A673 (cell line): ENCODE measurements around the gene LINC00237. TPM values are rescaled to one million over a fixed set of nuclear protein-coding genes. Genes with fewer than 3 reads are reported as not detected.

Source experiments
- BruUV-seq: library from RNA; stranded (reverse); fragments of 400-500 nt; replicated peaks from 2 replicates; lab custom pipeline; 2021; lab: Mats Ljungman, UMichigan
- CTCF ChIA-PET: fragments of 300-600 bp; sonication (Branson Sonifier 250); formaldehyde crosslinking; loops from one replicate; lab custom pipeline; 2022; ENCODE audit warnings: antibody characterized with exemption; lab: Charles Lee
- POLR2A ChIA-PET: fragments of 300-600 bp; sonication (Branson Sonifier 250); formaldehyde crosslinking; loops from one replicate; lab custom pipeline; 2022; ENCODE audit warnings: antibody characterized with exemption; ENCODE audit not compliant: low non-redundant PET; lab: Charles Lee
- DNase-seq: peaks from one replicate; pipeline ENCODE4 v3.0.0-alpha.2; 2015; ENCODE audit warnings: low spot score
- H3K27ac ChIP-seq: fragments of 200-600 bp; sonication (generic); 2 replicates; pipeline ENCODE4 v1.5.1; 2016; ENCODE audit warnings: mixed run types, low read depth, mild to moderate bottlenecking, mixed read lengths, antibody characterized with exemption, low read length; ENCODE audit not compliant: poor library complexity, severe bottlenecking
- H3K27me3 ChIP-seq: fragments of 200-600 bp; sonication (generic); replicated peaks from 2 replicates; pipeline ENCODE4 v1.6.1; 2017; ENCODE audit warnings: mixed run types, low read depth, mild to moderate bottlenecking, mixed read lengths, antibody characterized with exemption, low read length; ENCODE audit not compliant: insufficient read depth, poor library complexity
- H3K36me3 ChIP-seq: fragments of 200-600 bp; sonication (generic); 2 replicates; pipeline ENCODE4 v1.6.1; 2016; ENCODE audit warnings: mixed run types, mild to moderate bottlenecking, mixed read lengths, antibody characterized with exemption, low read length; ENCODE audit not compliant: insufficient read depth, poor library complexity, severe bottlenecking
- H3K4me1 ChIP-seq: fragments of 200-600 bp; sonication (generic); 2 replicates; pipeline ENCODE4 v1.6.1; 2017; ENCODE audit warnings: mixed run types, mild to moderate bottlenecking, mixed read lengths, antibody characterized with exemption, low read length; ENCODE audit not compliant: insufficient read depth, poor library complexity, severe bottlenecking
- H3K4me3 ChIP-seq: fragments of 200-600 bp; sonication (generic); 2 replicates; pipeline ENCODE4 v1.5.1; 2016; ENCODE audit warnings: low read depth, mixed run types, mild to moderate bottlenecking, mixed read lengths, low read length; ENCODE audit not compliant: poor library complexity, severe bottlenecking
- H3K9me3 ChIP-seq: fragments of 200-600 bp; sonication (generic); 2 replicates; pipeline ENCODE4 v1.6.1; 2016; ENCODE audit warnings: mixed run types, low read depth, mild to moderate bottlenecking, mixed read lengths, antibody characterized with exemption, low read length; ENCODE audit not compliant: poor library complexity, severe bottlenecking
- EZH2 ChIP-seq: fragments of 200-600 bp; sonication (generic); IDR thresholded peaks from 2 replicates; pipeline ENCODE4 v1.6.1; 2017; ENCODE audit warnings: borderline replicate concordance, low read depth, mild to moderate bottlenecking, mixed read lengths, antibody characterized with exemption, low read length; ENCODE audit not compliant: poor library complexity, severe bottlenecking
- intact Hi-C: fragments of 100-400 bp; cut with micrococcal nuclease; formaldehyde crosslinking; loops from one replicate; pipeline ENCODE4 v1.10.0; 2022; ENCODE audit not compliant: unreplicated experiment
- total RNA-seq: library from RNA; stranded (reverse); gene quantifications from 2 replicates; pipeline ENCODE4 v1.2.3, GENCODE V29; 2021
- TF ChIP-seq, protein P1 (sequence below): fragments of 300-800, 200-600 bp; sonication (generic); conservative IDR thresholded peaks from 2 replicates; pipeline ENCODE4 v1.5.1; 2017; ENCODE audit warnings: low read depth, mild to moderate bottlenecking, antibody characterized with exemption, low read length, moderate library complexity, mixed read lengths

The LINC00237 gene
- total RNA-seq, 1 experiment from 2014 or later: not detected

DNA sequence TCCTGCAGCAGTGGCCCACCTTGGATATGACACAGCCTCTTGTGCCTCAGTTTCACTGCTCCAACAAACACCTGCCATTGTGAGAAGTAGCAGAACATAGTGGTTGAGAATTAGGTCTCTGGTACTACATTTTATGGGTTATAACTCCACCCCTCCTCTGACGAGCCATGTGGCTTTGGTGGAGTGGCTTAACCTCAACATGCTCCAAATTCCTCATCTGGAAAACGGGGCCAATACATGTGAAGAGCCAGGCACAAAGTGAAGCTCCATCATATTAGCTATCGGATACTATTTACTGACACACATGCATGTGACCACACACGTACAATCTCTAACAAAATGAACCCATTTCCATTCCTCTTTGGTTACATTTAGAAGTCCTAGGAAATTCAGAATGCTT, 11.4 kb upstream of the LINC00237 start:
- peaks cover 27% of the 10 kb centered on the region for H3K27me3 ChIP-seq
- intact Hi-C loops: no loop called here
- H3K27ac ChIP-seq: no peak overlapping the region
- POLR2A ChIA-PET: no interaction called here
- no peaks in the 10 kb centered on the region for H3K36me3 ChIP-seq
- no peaks in the 10 kb centered on the region for H3K9me3 ChIP-seq
- no peak overlapping the region for H3K4me3 ChIP-seq
- CTCF ChIA-PET: no interaction called here
- no peak for TF ChIP-seq EZH2
- TF ChIP-seq, protein P1, sequence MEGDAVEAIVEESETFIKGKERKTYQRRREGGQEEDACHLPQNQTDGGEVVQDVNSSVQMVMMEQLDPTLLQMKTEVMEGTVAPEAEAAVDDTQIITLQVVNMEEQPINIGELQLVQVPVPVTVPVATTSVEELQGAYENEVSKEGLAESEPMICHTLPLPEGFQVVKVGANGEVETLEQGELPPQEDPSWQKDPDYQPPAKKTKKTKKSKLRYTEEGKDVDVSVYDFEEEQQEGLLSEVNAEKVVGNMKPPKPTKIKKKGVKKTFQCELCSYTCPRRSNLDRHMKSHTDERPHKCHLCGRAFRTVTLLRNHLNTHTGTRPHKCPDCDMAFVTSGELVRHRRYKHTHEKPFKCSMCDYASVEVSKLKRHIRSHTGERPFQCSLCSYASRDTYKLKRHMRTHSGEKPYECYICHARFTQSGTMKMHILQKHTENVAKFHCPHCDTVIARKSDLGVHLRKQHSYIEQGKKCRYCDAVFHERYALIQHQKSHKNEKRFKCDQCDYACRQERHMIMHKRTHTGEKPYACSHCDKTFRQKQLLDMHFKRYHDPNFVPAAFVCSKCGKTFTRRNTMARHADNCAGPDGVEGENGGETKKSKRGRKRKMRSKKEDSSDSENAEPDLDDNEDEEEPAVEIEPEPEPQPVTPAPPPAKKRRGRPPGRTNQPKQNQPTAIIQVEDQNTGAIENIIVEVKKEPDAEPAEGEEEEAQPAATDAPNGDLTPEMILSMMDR: no peak
- no peaks in the 10 kb centered on the region for H3K4me1 ChIP-seq
- BruUV-seq: no TSS peak
- DNase-seq: no peak

DNA sequence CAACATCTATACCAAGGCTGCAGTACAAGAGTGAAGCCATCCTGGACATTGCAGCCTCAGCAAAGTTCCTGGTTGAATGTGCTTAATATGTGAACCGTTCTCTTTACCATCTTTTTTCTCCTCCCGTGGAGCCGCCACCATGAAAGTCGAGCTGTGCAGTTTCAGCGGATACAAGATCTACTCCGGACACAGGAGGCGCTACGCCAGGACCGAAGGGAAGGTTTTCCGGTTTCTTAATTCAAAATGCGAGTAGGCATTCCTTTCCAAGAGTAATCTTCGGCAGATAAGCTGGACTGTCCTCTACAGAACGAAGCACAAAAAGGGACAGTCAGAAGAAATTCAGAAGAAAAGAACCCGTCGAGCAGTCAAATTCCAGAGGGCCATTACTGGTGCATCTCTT, 8.4 kb upstream of the LINC00237 start:
- CTCF ChIA-PET: no interaction called here
- POLR2A ChIA-PET: no interaction called here
- no peak overlapping the region for H3K4me3 ChIP-seq
- peaks cover 55% of the 10 kb centered on the region for H3K27me3 ChIP-seq
- H3K36me3 ChIP-seq: no peaks in the 10 kb centered on the region
- intact Hi-C loops: no loop called here
- no peak for TF ChIP-seq EZH2
- TF ChIP-seq, protein P1: no peak
- BruUV-seq: no TSS peak
- H3K27ac ChIP-seq: no peak overlapping the region
- H3K4me1 ChIP-seq: no peaks in the 10 kb centered on the region
- no peaks in the 10 kb centered on the region for H3K9me3 ChIP-seq
- no peak for DNase-seq

- Histone ChIP-seq H3K4me1 (no peaks in the 10 kb centered on the region), H3K27ac (no peak overlapping the region), H3K36me3 (no peaks in the 10 kb centered on the region), H3K4me3 (no peak overlapping the region), H3K27me3 (peaks cover 59% of the 10 kb centered on the region), H3K9me3 (no peaks in the 10 kb centered on the region)
- DNase-seq: no peak
- TF ChIP-seq EZH2: no peak
- TF ChIP-seq, protein P1: no peak
- BruUV-seq: no TSS peak
- ChIA-PET POLR2A (no interaction called here), CTCF (no interaction called here)
- intact Hi-C loops: no loop called here
Measured at GRCh38 chr20:21113697-21114096, 7.5 kb upstream of the LINC00237 start.
